HCT116 (cell line): Measurements from ENCODE around the gene MBP. TPM values are rescaled to one million over a fixed set of nuclear protein-coding genes. Genes with fewer than 3 reads are reported as not detected.

Experiments
- ATAC-seq: fragments of 200-7000 bp; cut with Tn5 transposase; 2 replicates; pipeline ENCODE4 v1.9.1; 2020; ENCODE audit warnings: mild to moderate bottlenecking, moderate library complexity
- BruUV-seq: library from RNA; stranded (reverse); fragments of 400-500 nt; replicated peaks from 2 replicates; lab custom pipeline; 2021; lab: Mats Ljungman, UMichigan
- CTCF ChIA-PET: fragments of 300-600 bp; sonication (Branson Sonifier 250); formaldehyde crosslinking; loops from one replicate; lab custom pipeline; 2021; ENCODE audit warnings: antibody characterized with exemption; lab: Charles Lee
- POLR2A ChIA-PET: fragments of 300-600, 350-600 bp; sonication (Branson Sonifier 250); formaldehyde crosslinking; loops from one replicate; lab custom pipeline; 2021; ENCODE audit warnings: antibody characterized with exemption; lab: Charles Lee
- RAD21 ChIA-PET, 2 experiments: fragments of 300-600 bp; sonication (Branson Sonifier 250); formaldehyde crosslinking; loops; one replicate each; lab custom pipeline; 2023; ENCODE audit warnings: low total read pairs in 2 of 2; ENCODE audit not compliant: uncharacterized antibody in 2 of 2, unreplicated experiment in 2 of 2, low non-redundant PET in 1 of 2; lab: Charles Lee
- DNase-seq: peaks from one replicate; pipeline ENCODE4 v3.0.0-alpha.2; 2010; ENCODE audit warnings: low read depth, low spot score
- H2AFZ ChIP-seq: fragments of 200-600 bp; shearing (Covaris generic), sonication (generic); 2 replicates; pipeline ENCODE4 v1.6.1; 2017; ENCODE audit warnings: low read depth, mixed run types, mixed read lengths, antibody characterized with exemption, low read length; ENCODE audit not compliant: poor library complexity, severe bottlenecking
- H3K27ac ChIP-seq: 2 replicates; pipeline ENCODE4 v1.5.1; 2012; ENCODE audit warnings: low read depth, low read length
- H3K27me3 ChIP-seq: fragments of 200-600 bp; sonication (generic); 2 replicates; pipeline ENCODE4 v1.6.1; 2016; ENCODE audit warnings: mixed run types, low read length, mixed read lengths; ENCODE audit not compliant: insufficient read depth
- H3K36me3 ChIP-seq, 2 experiments: fragments of 200-500 bp in 1 of 2; fragments of 200-600 bp in 1 of 2; sonication (Bioruptor generic) in 1 of 2; sonication (generic) in 1 of 2; 2 replicates each; pipeline versions ENCODE4 v1.5.1 to v1.6.1; 2014 to 2016; ENCODE audit warnings: low read length in 2 of 2, inconsistent platforms in 1 of 2, mixed read lengths in 1 of 2, mixed run types in 1 of 2; ENCODE audit not compliant: insufficient read depth in 2 of 2, control insufficient read depth in 1 of 2
- H3K4me1 ChIP-seq, 2 experiments: fragments of 200-600 bp in 1 of 2; sonication (generic) in 1 of 2; 2 replicates each; pipeline versions ENCODE4 v1.5.1 to v1.6.1; 2012 to 2017; ENCODE audit warnings: low read length in 2 of 2, inconsistent platforms in 1 of 2, mild to moderate bottlenecking in 1 of 2, mixed read lengths in 1 of 2, mixed run types in 1 of 2, moderate library complexity in 1 of 2; ENCODE audit not compliant: insufficient read depth in 2 of 2, control insufficient read depth in 1 of 2
- H3K4me2 ChIP-seq: fragments of 200-600 bp; sonication (generic); 2 replicates; pipeline ENCODE4 v1.6.1; 2017; ENCODE audit warnings: mixed run types, low read length, mixed read lengths
- H3K4me3 ChIP-seq, 2 experiments: fragments of 200-600 bp in 1 of 2; sonication (generic) in 1 of 2; replicated peaks in 1 of 2; 2 replicates each; pipeline ENCODE4 v1.5.1; 2011 to 2016; ENCODE audit warnings: low read length in 2 of 2, control low read depth in 1 of 2, low read depth in 1 of 2, mild to moderate bottlenecking in 1 of 2, mixed read lengths in 1 of 2, mixed run types in 1 of 2
- H3K79me2 ChIP-seq: fragments of 200-600 bp; sonication (generic); 2 replicates; pipeline ENCODE4 v1.6.1; 2017; ENCODE audit warnings: mild to moderate bottlenecking, mixed run types, low read length, moderate library complexity, mixed read lengths; ENCODE audit not compliant: insufficient read depth
- H3K9ac ChIP-seq: fragments of 200-600 bp; sonication (generic); 2 replicates; pipeline ENCODE4 v1.6.1; 2016; ENCODE audit warnings: low read length, mixed read lengths
- H3K9me2 ChIP-seq: fragments of 200-600 bp; sonication (generic), shearing (Covaris generic); 2 replicates; pipeline ENCODE4 v1.6.1; 2017; ENCODE audit warnings: mixed run types, mild to moderate bottlenecking, moderate library complexity; ENCODE audit not compliant: insufficient read depth
- H3K9me3 ChIP-seq, 2 experiments: fragments of 200-500 bp in 1 of 2; fragments of 200-600 bp in 1 of 2; sonication (Bioruptor generic) in 1 of 2; sonication (generic) in 1 of 2; 2 replicates each; pipeline ENCODE4 v1.6.1; 2014 to 2017; ENCODE audit warnings: low read length in 2 of 2, mixed read lengths in 2 of 2, inconsistent platforms in 1 of 2, low read depth in 1 of 2, mild to moderate bottlenecking in 1 of 2, mixed run types in 1 of 2, moderate library complexity in 1 of 2; ENCODE audit not compliant: control insufficient read depth in 1 of 2, insufficient read depth in 1 of 2
- H4K20me1 ChIP-seq: fragments of 200-600 bp; sonication (generic), shearing (Covaris generic); 2 replicates; pipeline ENCODE4 v1.6.1; 2017; ENCODE audit warnings: mixed run types, mild to moderate bottlenecking, moderate library complexity; ENCODE audit not compliant: insufficient read depth
- CBX3 ChIP-seq: IDR thresholded peaks from 2 replicates; pipeline ENCODE4 v1.6.1; 2012; ENCODE audit warnings: low read depth
- CEBPB ChIP-seq: IDR thresholded peaks from 2 replicates; pipeline ENCODE4 v1.6.1; 2012; ENCODE audit warnings: low read depth
- CTCF ChIP-seq, 3 experiments: fragments of 200-600 bp in 1 of 3; sonication (generic) in 1 of 3; IDR thresholded peaks in 2 of 3; conservative IDR thresholded peaks in 1 of 3; 2 replicates each; pipeline ENCODE4 v1.5.1; 2012 to 2017; ENCODE audit warnings: low read depth in 2 of 3, low read length in 2 of 3, antibody characterized with exemption in 1 of 3, borderline replicate concordance in 1 of 3, control low read depth in 1 of 3, mild to moderate bottlenecking in 1 of 3, mixed read lengths in 1 of 3, mixed run types in 1 of 3, moderate library complexity in 1 of 3; ENCODE audit not compliant: insufficient read depth in 1 of 3
- ELF1 ChIP-seq: IDR thresholded peaks from 2 replicates; pipeline ENCODE4 v1.6.1; 2012; ENCODE audit warnings: low read depth, borderline replicate concordance
- EZH2 ChIP-seq: fragments of 200-600 bp; sonication (generic); IDR thresholded peaks from 2 replicates; pipeline ENCODE4 v1.6.1; 2017; ENCODE audit warnings: antibody characterized with exemption, mixed run types
- FOSL1 ChIP-seq: IDR thresholded peaks from 2 replicates; pipeline ENCODE4 v1.6.1; 2012; ENCODE audit warnings: low read depth
- POLR2A ChIP-seq: IDR thresholded peaks from 2 replicates; pipeline ENCODE4 v1.7.0; 2011; ENCODE audit warnings: borderline replicate concordance; ENCODE audit not compliant: insufficient read depth, insufficient read length; ENCODE audit errors: extremely low read depth
- POLR2AphosphoS5 ChIP-seq: IDR thresholded peaks from 2 replicates; pipeline ENCODE4 v1.6.1; 2011; ENCODE audit warnings: mild to moderate bottlenecking, low read depth, low read length, moderate library complexity
- RAD21 ChIP-seq: IDR thresholded peaks from 2 replicates; pipeline ENCODE4 v1.6.1; 2012; ENCODE audit warnings: low read depth, mild to moderate bottlenecking
- SP1 ChIP-seq: IDR thresholded peaks from 2 replicates; pipeline ENCODE4 v1.6.1; 2012; ENCODE audit warnings: low read depth
- SRF ChIP-seq: IDR thresholded peaks from 2 replicates; pipeline ENCODE4 v1.6.1; 2012; ENCODE audit warnings: low read depth
- YY1 ChIP-seq: IDR thresholded peaks from 2 replicates; pipeline ENCODE4 v1.6.1; 2011; ENCODE audit warnings: low read length, low read depth, moderate library complexity, mild to moderate bottlenecking; ENCODE audit not compliant: insufficient replicate concordance; ENCODE audit errors: extremely low read depth
- ZFX ChIP-seq: fragments of 450-650 bp; IDR thresholded peaks from 2 replicates; pipeline ENCODE4 v1.6.1; 2017
- ZNF274 ChIP-seq: fragments of 200-500 bp; sonication (Bioruptor generic); IDR thresholded peaks from 2 replicates; pipeline ENCODE4 v1.6.1; 2014; ENCODE audit warnings: mild to moderate bottlenecking, low read depth, low read length, inconsistent platforms
- intact Hi-C: fragments of 100-400 bp; cut with micrococcal nuclease; formaldehyde crosslinking; loops from 2 replicates; pipeline ENCODE4 v1.10.0; 2022
- total RNA-seq: library from RNA; stranded (reverse); gene quantifications from one replicate; pipeline ENCODE4 v1.2.1, GENCODE V29; 2021; ENCODE audit not compliant: unreplicated experiment
- TF ChIP-seq, protein P1 (sequence below): IDR thresholded peaks from 2 replicates; pipeline ENCODE4 v1.6.1; 2012
- TF ChIP-seq, protein P2 (sequence below): IDR thresholded peaks from 2 replicates; pipeline ENCODE4 v1.6.1; 2012; ENCODE audit warnings: low read depth
- TF ChIP-seq, protein P3 (sequence below): IDR thresholded peaks from 2 replicates; pipeline ENCODE4 v1.6.1; 2011; ENCODE audit warnings: mild to moderate bottlenecking, low read length, moderate library complexity; ENCODE audit not compliant: insufficient replicate concordance; ENCODE audit errors: extremely low read depth

The MBP gene
- total RNA-seq, 1 experiment from 2014 or later = 34.9 TPM

DNA sequence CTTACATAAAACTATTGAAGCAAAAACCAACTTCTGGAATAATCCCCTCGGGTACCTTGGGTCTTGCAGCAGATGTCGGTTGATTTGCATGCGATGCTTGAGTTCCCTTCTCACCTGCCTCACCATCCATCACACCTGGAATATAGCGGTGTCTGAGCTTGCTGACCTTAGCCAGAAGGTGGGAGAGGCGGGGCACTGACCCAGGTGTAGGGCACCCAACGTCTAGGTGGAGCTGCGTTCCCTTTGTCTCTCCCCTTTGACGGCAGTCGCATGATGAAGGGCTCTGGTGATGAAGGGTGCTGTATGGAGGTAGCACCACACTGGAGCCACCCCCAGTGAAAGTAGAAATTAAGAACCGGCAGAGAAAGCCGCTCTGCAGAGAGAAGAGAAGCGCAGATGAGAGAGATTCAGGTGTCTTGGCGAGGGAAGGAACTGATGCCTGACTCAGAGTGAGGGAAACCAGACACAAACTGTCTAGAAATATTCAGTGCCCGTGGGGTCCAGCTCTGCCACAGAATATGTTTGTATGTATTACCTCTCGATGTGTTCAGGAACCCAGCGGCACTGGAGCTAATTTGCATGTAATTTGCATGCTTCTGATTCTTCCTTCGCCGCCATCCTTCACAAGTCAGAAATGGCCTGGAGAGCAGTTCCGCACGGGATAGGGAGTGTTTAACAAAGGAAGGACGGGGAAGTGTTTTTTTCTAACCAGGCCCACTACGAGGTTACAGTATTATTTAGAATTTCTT is 19.4 kb upstream of the MBP start:
- no peaks in the 10 kb centered on the region for H3K9me3 ChIP-seq
- TF ChIP-seq CTCF (IDR thresholded peaks at IDR 0.05 in 2 of 3, conservative IDR thresholded peaks at IDR 0.05 in 1 of 3; ENCODE audit: borderline replicate concordance in 1 of 3, insufficient read depth in 1 of 3, low read depth in 2 of 3, low read length in 2 of 3) (no peak), CEBPB (no peak), YY1 (no peak), ZFX (no peak), SP1 (no peak), RAD21 (no peak), POLR2AphosphoS5 (no peak), SRF (no peak), FOSL1 (no peak), POLR2A (no peak), ELF1 (no peak), ZNF274 (no peak), EZH2 (no peak), CBX3 (no peak)
- TF ChIP-seq, protein P1, sequence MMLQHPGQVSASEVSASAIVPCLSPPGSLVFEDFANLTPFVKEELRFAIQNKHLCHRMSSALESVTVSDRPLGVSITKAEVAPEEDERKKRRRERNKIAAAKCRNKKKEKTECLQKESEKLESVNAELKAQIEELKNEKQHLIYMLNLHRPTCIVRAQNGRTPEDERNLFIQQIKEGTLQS = no peak
- TF ChIP-seq, protein P2, sequence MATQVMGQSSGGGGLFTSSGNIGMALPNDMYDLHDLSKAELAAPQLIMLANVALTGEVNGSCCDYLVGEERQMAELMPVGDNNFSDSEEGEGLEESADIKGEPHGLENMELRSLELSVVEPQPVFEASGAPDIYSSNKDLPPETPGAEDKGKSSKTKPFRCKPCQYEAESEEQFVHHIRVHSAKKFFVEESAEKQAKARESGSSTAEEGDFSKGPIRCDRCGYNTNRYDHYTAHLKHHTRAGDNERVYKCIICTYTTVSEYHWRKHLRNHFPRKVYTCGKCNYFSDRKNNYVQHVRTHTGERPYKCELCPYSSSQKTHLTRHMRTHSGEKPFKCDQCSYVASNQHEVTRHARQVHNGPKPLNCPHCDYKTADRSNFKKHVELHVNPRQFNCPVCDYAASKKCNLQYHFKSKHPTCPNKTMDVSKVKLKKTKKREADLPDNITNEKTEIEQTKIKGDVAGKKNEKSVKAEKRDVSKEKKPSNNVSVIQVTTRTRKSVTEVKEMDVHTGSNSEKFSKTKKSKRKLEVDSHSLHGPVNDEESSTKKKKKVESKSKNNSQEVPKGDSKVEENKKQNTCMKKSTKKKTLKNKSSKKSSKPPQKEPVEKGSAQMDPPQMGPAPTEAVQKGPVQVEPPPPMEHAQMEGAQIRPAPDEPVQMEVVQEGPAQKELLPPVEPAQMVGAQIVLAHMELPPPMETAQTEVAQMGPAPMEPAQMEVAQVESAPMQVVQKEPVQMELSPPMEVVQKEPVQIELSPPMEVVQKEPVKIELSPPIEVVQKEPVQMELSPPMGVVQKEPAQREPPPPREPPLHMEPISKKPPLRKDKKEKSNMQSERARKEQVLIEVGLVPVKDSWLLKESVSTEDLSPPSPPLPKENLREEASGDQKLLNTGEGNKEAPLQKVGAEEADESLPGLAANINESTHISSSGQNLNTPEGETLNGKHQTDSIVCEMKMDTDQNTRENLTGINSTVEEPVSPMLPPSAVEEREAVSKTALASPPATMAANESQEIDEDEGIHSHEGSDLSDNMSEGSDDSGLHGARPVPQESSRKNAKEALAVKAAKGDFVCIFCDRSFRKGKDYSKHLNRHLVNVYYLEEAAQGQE = no peak
- TF ChIP-seq, protein P3, sequence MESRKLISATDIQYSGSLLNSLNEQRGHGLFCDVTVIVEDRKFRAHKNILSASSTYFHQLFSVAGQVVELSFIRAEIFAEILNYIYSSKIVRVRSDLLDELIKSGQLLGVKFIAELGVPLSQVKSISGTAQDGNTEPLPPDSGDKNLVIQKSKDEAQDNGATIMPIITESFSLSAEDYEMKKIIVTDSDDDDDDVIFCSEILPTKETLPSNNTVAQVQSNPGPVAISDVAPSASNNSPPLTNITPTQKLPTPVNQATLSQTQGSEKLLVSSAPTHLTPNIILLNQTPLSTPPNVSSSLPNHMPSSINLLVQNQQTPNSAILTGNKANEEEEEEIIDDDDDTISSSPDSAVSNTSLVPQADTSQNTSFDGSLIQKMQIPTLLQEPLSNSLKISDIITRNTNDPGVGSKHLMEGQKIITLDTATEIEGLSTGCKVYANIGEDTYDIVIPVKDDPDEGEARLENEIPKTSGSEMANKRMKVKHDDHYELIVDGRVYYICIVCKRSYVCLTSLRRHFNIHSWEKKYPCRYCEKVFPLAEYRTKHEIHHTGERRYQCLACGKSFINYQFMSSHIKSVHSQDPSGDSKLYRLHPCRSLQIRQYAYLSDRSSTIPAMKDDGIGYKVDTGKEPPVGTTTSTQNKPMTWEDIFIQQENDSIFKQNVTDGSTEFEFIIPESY = no peak
- DNase-seq = no peak
- CTCF ChIA-PET = no interaction called here
- POLR2A ChIA-PET = no interaction called here
- H3K36me3 ChIP-seq = no peaks in the 10 kb centered on the region
- H3K79me2 ChIP-seq = no peaks in the 10 kb centered on the region
- H3K4me1 ChIP-seq = peaks cover 0 to 5% of the 10 kb centered on the region in 2 experiments; a peak in 2 of 4 replicates
- BruUV-seq = no TSS peak
- ATAC-seq = no peak
- intact Hi-C loops = no loop called here
- no peaks in the 10 kb centered on the region for H4K20me1 ChIP-seq
- no peak overlapping the region for H3K9ac ChIP-seq
- RAD21 ChIA-PET = no interaction called here
- no peaks in the 10 kb centered on the region for H3K27me3 ChIP-seq
- H2AFZ ChIP-seq = no peak overlapping the region
- H3K4me2 ChIP-seq = no peak overlapping the region
- H3K9me2 ChIP-seq = no peaks in the 10 kb centered on the region
- no peak overlapping the region for H3K27ac ChIP-seq
- H3K4me3 ChIP-seq = no peak overlapping the region
